ENCODE measurements around the gene C17orf100.

DNA sequence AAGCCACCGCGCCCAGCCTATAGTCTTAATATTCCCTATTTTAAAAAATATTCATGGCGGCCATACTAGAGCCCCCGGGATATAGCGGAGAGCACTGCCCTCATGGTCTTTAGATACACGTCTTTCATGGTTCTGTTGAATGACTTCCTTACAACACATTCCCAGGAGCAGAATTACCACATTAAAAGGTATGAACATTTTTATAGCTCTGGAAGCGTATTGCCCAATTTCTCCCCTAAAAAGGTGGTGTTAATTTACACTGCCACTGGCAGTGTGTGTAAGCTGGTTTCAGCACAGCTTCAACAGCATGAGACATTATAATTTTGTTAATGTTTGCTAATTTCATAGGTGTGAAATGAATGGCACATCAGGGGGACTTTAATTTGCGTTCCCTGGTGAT, 19.0 kb downstream of the C17orf100 start:
- TF ChIP-seq CTCF (IDR thresholded peaks at IDR 0.05) (no peak), POLR2A (IDR thresholded peaks at IDR 0.05) (no peak)
